Embryonic facial prominence (tissue), 1 donor: ENCODE data around the gene RCC2.

ENCODE experiments used
- DNase-seq: peaks from one replicate; pipeline ENCODE4 v3.0.0-alpha.2; 2016; ENCODE audit errors: extremely low spot score

Gene RCC2

DNA sequence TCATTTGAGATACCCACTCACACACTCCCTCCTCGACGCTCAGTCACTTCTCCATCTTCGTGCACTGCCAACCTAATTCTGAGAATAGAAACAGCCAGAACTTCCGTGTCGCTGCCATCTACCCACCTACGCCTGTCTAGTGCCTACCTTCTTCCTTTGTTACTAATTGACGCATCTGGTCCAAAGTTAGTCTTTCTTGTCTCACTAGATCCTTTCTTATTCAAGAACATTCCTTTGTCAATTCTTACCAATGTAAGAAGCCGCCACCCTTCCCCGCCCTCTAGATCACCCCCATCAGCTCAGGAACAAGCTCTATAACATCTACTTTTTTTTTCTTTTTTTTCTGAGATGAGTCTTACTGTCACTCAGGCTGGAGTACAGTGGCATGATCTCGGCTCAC, 63.8 kb downstream of the RCC2 start:
- DNase-seq = no peak

DNA sequence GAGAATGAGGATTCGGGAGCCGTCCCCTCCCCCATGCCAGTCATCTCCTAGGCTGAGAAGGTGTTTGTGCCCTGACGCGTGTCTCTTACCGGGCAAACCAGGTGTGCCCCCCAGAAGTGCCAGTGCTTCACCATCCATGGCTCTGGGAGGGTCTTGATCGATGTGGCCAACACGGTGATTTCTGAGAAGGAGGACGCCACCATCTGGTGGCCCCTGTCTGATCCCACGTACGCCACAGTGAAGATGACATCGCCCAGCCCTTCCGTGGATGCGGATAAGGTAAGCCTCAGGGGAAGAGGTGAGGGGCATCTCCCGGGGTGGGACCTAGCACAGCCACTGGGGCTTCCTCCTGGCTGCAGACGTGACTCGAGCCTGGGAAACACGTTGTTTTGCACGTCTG, 66.5 kb downstream of the RCC2 start:
- DNase-seq = no peak

DNA sequence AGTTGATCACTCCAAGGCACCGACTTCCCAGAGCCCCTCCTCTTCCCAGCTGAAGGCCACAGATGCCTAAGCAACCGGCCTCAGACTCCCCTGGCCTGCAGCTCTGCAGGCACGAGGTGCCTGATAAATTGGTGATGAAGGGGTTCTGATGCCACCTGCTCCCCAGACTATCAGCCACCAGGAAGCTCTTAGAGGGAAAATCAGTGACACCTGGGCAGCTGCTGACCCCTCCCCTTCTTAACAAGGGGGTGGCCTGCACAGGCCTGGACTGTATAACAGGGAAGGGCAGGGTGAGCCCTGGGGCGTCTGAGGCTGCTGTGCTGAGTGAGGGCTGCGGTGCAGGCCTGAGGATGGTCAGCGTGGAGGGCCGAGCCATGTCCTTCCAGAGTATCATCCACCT, 67.6 kb downstream of the RCC2 start, which contains the start of gene PADI6:
Gene PADI6 (plus strand): TSS at position 301 of the 400 bp plus-strand sequence. CDS start 50 bp downstream, at position 351.
- DNase-seq = no peak

DNA sequence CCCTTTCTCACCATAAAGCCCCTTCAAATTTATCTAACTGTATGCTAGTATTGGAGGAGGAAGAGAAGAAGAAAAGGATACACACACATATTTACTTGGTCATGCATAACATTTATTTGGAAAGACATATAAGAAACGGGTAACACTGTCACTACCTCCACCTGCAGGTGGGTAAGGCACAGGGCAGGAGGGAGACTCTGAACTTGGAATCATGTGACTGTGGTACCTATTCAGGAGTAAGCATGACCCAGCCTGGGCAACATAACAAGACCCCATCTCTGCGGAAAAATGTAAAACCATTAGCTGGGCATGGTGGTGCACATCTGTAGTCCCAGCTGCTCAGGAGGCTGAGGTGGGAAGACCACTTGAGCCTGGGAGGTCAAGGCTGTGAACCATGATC, 68.9 kb downstream of the RCC2 start:
- DNase-seq = no peak

- no peak for DNase-seq
These were observed 70.0 kb downstream of the RCC2 start for GRCh38 chr1:17369466-17369865.

DNA sequence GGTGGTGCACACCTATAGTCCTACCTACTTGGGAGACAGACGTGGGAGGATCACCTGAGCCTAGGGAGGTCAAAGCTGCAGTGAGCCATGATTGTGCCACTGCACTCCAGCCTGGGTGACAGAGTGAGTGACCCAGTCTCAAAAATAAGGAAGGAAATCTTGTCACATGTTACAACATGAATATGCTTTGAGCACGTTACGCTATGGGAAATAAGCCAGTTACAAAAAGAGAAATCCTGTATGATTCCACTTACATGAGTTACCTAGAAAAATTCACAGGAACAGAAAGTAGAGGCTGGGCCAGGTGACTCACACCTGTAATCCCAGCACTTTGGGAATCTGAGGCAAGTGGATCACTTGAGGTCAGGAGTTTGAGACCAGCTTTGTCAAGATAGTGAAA, 74.2 kb downstream of the RCC2 start:
- DNase-seq = no peak

GRCh38 chr1:17363771-17364170, 75.7 kb downstream of the RCC2 start:
- DNase-seq = no peak

- no peak for DNase-seq
These were observed 76.1 kb downstream of the RCC2 start for GRCh38 chr1:17363351-17363750.

DNA sequence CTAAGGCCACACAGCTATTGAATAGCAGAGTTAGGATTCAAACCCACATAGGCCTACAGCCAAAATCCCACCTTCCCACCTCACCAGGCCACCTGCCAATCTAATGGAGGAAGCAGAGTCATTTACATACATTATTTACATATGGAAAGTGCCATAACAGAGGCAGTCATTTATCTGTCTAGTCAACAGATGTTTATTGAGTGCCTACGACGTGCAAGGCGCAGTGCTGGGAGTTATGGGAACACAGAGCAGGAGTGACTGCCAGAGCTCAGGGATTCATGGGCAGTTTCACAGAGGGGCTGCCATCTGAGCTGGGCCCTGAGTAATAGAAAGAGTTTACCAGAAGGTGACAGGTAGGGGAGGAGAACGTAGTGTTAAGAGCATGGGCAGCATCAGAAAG, 77.8 kb downstream of the RCC2 start:
- no peak for DNase-seq

GRCh38 chr1:17360272-17360956, 79.1 kb downstream of the RCC2 start:
- no peak for DNase-seq

DNA sequence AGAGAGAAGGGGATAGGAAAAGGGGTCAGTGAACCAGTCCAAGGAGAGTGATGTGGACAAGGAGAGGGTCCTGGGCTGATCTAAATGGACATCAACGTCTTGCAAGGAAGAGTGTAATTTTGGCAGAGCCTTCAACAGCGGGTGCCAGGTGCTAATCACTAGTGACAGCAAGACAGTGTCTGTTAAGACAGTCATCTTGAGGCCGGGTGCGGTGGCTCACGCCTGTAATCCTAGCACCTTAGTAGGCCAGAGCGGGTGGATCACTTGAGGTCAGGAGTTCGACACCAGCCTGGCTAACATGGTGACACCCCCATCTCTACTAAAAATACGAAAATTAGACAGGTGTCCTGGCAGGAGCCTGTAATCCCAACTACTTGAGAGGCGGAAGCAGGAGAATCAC, 79.7 kb downstream of the RCC2 start:
- no peak for DNase-seq

- DNase-seq = no peak
These were observed 80.4 kb downstream of the RCC2 start for GRCh38 chr1:17359031-17359430.

- no peak for DNase-seq
These were observed 80.9 kb downstream of the RCC2 start for GRCh38 chr1:17358557-17358956.
